ENCODE data around the gene TMEM170A. TPM values are rescaled to one million over a fixed set of nuclear protein-coding genes. Genes with fewer than 3 reads are reported as not detected.

TMEM170A gene, protein sequence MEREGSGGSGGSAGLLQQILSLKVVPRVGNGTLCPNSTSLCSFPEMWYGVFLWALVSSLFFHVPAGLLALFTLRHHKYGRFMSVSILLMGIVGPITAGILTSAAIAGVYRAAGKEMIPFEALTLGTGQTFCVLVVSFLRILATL
- total RNA-seq = 37.9 and 45.6 TPM in 2 replicates
- 39.8 TPM for total RNA-seq (2013)
- 21.8 and 41.9 TPM in 2 replicates for polyA plus RNA-seq
- 21.9 and 27.8 TPM in 2 replicates for polyA minus RNA-seq

DNA sequence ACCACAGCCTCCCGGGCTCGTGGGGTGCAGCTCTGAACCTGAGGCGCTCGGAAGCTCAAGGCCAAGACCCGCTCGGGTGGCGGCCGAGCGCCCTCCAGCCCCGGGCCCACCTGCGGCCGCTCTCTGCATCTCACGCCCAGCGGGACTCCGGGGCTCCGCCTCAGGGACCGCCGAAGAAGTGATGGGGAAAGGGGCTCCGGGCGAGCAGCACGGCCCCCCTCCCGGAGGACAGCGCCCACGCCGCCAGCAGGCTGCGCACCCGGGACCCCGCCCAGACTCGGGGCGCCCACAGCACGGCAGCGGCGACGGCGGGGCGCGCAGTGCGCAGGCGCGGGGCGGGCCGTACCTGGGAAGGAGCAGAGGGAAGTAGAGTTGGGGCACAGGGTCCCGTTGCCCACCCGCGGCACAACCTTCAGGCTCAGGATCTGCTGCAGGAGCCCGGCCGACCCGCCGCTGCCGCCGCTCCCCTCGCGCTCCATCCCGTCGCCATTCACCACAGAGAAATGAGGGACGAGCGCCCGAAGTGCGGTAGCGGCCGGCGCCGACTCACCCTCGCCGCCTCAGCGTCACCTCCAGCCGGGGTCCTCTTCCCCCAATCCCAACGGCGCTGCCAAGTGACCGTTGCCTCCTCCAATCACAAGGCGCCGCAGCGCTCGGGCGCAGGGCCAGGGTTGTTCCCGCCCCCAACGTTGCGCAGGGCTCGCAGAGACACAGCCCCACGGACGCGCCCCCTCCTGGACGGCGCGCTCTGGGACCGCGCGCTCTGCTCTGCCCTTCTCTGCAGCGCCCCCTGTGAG is at the start of gene TMEM170A:
Gene TMEM170A, minus strand, starts transcription at position 568 of the 797 bp plus-strand sequence. Its CDS starts 89 bp downstream, at position 479.
- H3K79me2 ChIP-seq (ENCODE audit: control insufficient read depth, insufficient read depth, low read length) = peaks cover 57% of the 10 kb centered on the region
- no peaks in the 10 kb centered on the region for H3K9me3 Mint-ChIP-seq (ENCODE audit: insufficient read depth)
- H3K27me3 Mint-ChIP-seq = no peaks in the 10 kb centered on the region
- DNase-seq (peak; percentile 99), ATAC-seq (ENCODE audit: low read depth) (peak; percentile 92)
- POLR2A ChIA-PET = interaction anchor here (2.3 kb wide), 1 partner anchor 31 kb away, joined by 13 read pairs; the partner anchor contains the start of gene CFDP1
- peaks cover 37% of the 10 kb centered on the region for H3K4me1 Mint-ChIP-seq
- H3K4me3 Mint-ChIP-seq = peak within 1 kb of the TSS; percentile 96
- peak within 1 kb of the TSS; percentile 26 to 79 (median 72) for H3K4me3 ChIP-seq (ENCODE audit: control extremely low read depth in 1 of 5, extremely low read depth in 1 of 5, insufficient read depth in 1 of 5, low read depth in 2 of 5, low read length in 4 of 5)
- TF ChIP-seq EZH2 (IDR thresholded peaks at IDR 0.05; ENCODE audit: borderline replicate concordance, insufficient read depth, low read depth, low read length, poor library complexity, severe bottlenecking) (no peak), CTCF (IDR thresholded peaks at IDR 0.05) (peak; percentile 100)
- H4K20me1 ChIP-seq (ENCODE audit: control insufficient read depth, insufficient read depth, low read length, poor library complexity, severe bottlenecking) = peaks cover 31% of the 10 kb centered on the region
- intact Hi-C loops (cut with micrococcal nuclease) = loop anchor here (1.0 kb wide), 10 partner anchors 31 to 316 kb away; partner anchors contain the start of genes ADAT1, CFDP1, GABARAPL2 and KARS1
- peaks cover 15 to 26% of the 10 kb centered on the region in 2 donors for H3K4me1 ChIP-seq (ENCODE audit: control insufficient read depth in 2 of 2, insufficient read depth in 2 of 2, low read length in 2 of 2)
- H3K36me3 ChIP-seq (replicated peaks in 1 of 2; ENCODE audit: control extremely low read depth in 1 of 2, control insufficient read depth in 1 of 2, extremely low read depth in 1 of 2, insufficient read depth in 2 of 2, low read length in 1 of 2) = no peaks in the 10 kb centered on the region
- H2AFZ ChIP-seq (ENCODE audit: insufficient read depth, low read depth, low read length, poor library complexity, severe bottlenecking) = peak within 1 kb of the TSS; percentile 83
- peak within 1 kb of the TSS; percentile 80 for H3K4me2 ChIP-seq (replicated peaks; ENCODE audit: low read depth, low read length, poor library complexity, severe bottlenecking)
- CTCF ChIA-PET = interaction anchor here (0.7 to 4.4 kb wide), 19 partner anchors 8 to 316 kb away, joined by 3 to 41 read pairs (median 4); partner anchors contain the start of genes CFDP1, GABARAPL2, KARS1 and TERF2IP
- no peaks in the 10 kb centered on the region for H3K27me3 ChIP-seq (replicated peaks in 1 of 4; ENCODE audit: control extremely low read depth in 1 of 4, control insufficient read depth in 3 of 4, insufficient read depth in 4 of 4, low read length in 3 of 4)
- H3K27ac Mint-ChIP-seq = peak within 1 kb of the TSS; percentile 93
- WGBS (ENCODE audit: insufficient coverage) = under 1% methylated on average over 87 of the region's 89 CpGs
- H3K27ac ChIP-seq (ENCODE audit: low read length in 2 of 2) = peak within 1 kb of the TSS; percentile 92 to 93
- peak within 1 kb of the TSS; percentile 81 for H3K9ac ChIP-seq (ENCODE audit: low read length)
- H3K9me3 ChIP-seq (ENCODE audit: control extremely low read depth in 1 of 3, control insufficient read depth in 2 of 3, insufficient read depth in 1 of 3, low read length in 2 of 3) = peaks cover 0 to 9% (median 0%) of the 10 kb centered on the region in 3 donors

All from B cell (primary cell).